Panc1 (cell line): ENCODE measurements around the gene TJAP1.

Experiments used
- TF ChIP-seq, protein P1 (sequence below): fragments of 450-650 bp; IDR thresholded peaks from 2 replicates; pipeline ENCODE4 v1.5.1; 2017; ENCODE audit warnings: mild to moderate bottlenecking
- TF ChIP-seq, protein P2 (sequence below), 2 experiments: IDR thresholded peaks; 2 replicates each; pipeline ENCODE4 v1.6.1; 2011 to 2012; ENCODE audit warnings: low read depth in 2 of 2, control low read depth in 1 of 2, low read length in 1 of 2, mild to moderate bottlenecking in 1 of 2, moderate library complexity in 1 of 2; ENCODE audit not compliant: insufficient read depth in 1 of 2

DNA sequence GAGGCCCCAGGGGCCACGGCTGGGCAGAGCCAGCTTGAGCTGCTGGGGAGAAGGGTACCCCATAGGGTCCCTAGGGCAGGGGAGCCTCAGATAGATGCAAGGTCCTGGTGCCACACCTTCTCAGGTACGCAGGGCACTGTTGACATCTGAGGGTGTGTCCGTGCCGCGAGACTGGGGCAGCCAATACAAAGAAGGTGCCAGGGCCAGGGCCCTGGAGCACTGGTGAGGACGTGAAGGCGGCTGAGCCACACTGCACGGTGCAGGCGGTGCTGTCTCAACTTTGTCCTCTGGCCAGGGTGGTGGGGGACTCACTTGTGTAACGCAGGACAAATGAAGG is 33.4 kb downstream of the TJAP1 start:
- TF ChIP-seq, protein P1, sequence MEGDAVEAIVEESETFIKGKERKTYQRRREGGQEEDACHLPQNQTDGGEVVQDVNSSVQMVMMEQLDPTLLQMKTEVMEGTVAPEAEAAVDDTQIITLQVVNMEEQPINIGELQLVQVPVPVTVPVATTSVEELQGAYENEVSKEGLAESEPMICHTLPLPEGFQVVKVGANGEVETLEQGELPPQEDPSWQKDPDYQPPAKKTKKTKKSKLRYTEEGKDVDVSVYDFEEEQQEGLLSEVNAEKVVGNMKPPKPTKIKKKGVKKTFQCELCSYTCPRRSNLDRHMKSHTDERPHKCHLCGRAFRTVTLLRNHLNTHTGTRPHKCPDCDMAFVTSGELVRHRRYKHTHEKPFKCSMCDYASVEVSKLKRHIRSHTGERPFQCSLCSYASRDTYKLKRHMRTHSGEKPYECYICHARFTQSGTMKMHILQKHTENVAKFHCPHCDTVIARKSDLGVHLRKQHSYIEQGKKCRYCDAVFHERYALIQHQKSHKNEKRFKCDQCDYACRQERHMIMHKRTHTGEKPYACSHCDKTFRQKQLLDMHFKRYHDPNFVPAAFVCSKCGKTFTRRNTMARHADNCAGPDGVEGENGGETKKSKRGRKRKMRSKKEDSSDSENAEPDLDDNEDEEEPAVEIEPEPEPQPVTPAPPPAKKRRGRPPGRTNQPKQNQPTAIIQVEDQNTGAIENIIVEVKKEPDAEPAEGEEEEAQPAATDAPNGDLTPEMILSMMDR, result no peak
- TF ChIP-seq, protein P2, sequence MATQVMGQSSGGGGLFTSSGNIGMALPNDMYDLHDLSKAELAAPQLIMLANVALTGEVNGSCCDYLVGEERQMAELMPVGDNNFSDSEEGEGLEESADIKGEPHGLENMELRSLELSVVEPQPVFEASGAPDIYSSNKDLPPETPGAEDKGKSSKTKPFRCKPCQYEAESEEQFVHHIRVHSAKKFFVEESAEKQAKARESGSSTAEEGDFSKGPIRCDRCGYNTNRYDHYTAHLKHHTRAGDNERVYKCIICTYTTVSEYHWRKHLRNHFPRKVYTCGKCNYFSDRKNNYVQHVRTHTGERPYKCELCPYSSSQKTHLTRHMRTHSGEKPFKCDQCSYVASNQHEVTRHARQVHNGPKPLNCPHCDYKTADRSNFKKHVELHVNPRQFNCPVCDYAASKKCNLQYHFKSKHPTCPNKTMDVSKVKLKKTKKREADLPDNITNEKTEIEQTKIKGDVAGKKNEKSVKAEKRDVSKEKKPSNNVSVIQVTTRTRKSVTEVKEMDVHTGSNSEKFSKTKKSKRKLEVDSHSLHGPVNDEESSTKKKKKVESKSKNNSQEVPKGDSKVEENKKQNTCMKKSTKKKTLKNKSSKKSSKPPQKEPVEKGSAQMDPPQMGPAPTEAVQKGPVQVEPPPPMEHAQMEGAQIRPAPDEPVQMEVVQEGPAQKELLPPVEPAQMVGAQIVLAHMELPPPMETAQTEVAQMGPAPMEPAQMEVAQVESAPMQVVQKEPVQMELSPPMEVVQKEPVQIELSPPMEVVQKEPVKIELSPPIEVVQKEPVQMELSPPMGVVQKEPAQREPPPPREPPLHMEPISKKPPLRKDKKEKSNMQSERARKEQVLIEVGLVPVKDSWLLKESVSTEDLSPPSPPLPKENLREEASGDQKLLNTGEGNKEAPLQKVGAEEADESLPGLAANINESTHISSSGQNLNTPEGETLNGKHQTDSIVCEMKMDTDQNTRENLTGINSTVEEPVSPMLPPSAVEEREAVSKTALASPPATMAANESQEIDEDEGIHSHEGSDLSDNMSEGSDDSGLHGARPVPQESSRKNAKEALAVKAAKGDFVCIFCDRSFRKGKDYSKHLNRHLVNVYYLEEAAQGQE (IDR thresholded peaks at IDR 0.05; ENCODE audit: insufficient read depth in 1 of 2, low read depth in 2 of 2, low read length in 1 of 2), result no peak
